ENCODE results near the gene TBC1D9. TPM values are rescaled to one million over a fixed set of nuclear protein-coding genes. Genes with fewer than 3 reads are reported as not detected.

TBC1D9 gene
- total RNA-seq, 1 donor from 2014 or later, result 22.4 TPM

DNA sequence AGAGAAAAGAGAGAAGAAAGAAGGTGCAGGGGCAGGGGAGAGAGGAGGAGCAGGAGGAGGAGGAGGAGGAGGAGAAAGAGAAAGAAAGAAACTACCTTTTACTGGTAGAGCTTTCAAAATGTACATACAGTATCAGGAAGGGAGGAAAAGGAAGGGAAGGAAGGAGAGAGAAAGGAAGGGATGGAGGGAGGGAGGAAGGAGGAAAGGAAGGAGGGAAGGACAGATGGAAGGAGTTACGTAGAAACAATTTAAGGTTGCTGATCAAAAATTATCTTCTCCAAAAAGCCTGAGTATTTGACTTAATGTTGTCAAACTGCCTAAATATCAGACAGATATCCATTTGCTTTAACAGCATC, 13.4 kb downstream of the TBC1D9 start:
- Histone ChIP-seq H3K27me3 (ENCODE audit: control insufficient read depth in 3 of 3, insufficient read depth in 3 of 3, low read length in 3 of 3) (no peaks in the 10 kb centered on the region), H3K9ac (ENCODE audit: low read depth in 1 of 3, low read length in 3 of 3) (no peak overlapping the region), H3K4me1 (ENCODE audit: control insufficient read depth in 3 of 3, insufficient read depth in 3 of 3, low read length in 3 of 3) (peaks cover 0 to 4% (median 4%) of the 10 kb centered on the region in 3 donors), H3K27ac (ENCODE audit: low read depth, low read length) (no peak overlapping the region), H3K36me3 (ENCODE audit: control insufficient read depth in 3 of 3, insufficient read depth in 3 of 3, low read length in 3 of 3) (no peaks in the 10 kb centered on the region), H3K9me3 (ENCODE audit: control insufficient read depth in 3 of 3, low read length in 3 of 3) (no peaks in the 10 kb centered on the region), H3K4me3 (ENCODE audit: low read length in 3 of 3) (no peak overlapping the region)

DNA sequence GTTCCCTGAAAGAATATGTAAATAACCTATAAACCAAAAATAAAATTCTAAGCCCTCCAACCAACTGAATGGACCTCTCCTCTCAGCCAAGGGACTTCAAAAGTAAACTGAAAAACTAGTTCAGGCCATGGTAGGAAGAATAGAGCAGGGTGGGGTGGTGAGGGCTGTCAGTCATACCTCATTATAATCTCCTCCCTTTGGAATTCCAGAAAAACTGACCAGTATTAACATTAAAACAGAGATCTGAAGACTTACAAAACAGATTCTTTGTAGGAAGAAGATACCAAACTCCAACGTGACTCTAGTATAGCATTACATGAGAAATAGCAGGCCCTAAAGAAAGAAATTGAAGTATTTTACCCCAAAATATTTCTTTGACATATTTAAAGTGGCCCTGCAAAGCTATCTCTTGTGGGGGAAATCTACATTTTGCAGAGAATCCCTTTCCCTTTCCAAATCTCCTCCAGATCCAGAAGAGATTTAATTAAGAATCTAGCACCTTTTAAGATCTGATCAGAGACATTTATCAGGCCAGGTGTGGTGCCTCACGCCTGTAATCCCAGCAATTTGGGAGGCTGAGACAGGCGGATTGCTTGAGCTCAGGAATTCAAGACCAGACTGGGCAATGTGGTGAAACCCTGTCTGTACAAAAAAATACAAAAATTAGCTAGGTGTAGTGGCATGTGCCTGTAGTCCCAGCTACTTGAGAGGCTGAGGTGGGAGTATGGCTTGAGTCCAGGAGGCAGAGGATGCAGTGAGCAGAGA, 15.1 kb downstream of the TBC1D9 start:
- H3K9ac ChIP-seq (ENCODE audit: low read depth in 1 of 3, low read length in 3 of 3), result no peak overlapping the region
- H3K27ac ChIP-seq (ENCODE audit: low read depth, low read length), result no peak overlapping the region
- no peaks in the 10 kb centered on the region for H3K27me3 ChIP-seq (ENCODE audit: control insufficient read depth in 3 of 3, insufficient read depth in 3 of 3, low read length in 3 of 3)
- no peaks in the 10 kb centered on the region for H3K9me3 ChIP-seq (ENCODE audit: control insufficient read depth in 3 of 3, low read length in 3 of 3)
- H3K36me3 ChIP-seq (ENCODE audit: control insufficient read depth in 3 of 3, insufficient read depth in 3 of 3, low read length in 3 of 3), result no peaks in the 10 kb centered on the region
- H3K4me3 ChIP-seq (ENCODE audit: low read length in 3 of 3), result no peak overlapping the region
- peaks cover 0 to 4% (median 4%) of the 10 kb centered on the region in 3 donors for H3K4me1 ChIP-seq (ENCODE audit: control insufficient read depth in 3 of 3, insufficient read depth in 3 of 3, low read length in 3 of 3)

DNA sequence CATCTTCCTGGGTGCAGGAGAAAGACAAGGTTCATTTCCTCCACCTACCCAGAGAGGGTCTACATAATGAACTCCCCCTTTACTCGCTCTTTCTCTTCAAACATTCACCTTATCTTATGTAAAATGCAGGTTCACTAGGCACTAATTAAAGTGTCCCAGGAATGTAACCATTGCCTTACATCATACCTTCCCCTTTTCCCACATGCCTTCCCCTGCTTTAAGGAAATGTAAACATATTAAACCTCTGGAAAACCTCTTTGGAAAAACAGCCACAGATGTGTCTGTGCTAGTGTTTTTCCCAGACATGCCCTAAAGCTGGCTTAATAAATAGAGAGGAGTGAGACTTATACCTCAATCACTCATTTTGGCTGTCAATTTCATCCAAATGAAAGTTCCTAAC, 15.8 kb downstream of the TBC1D9 start:
- H3K27ac ChIP-seq (ENCODE audit: low read depth, low read length), result no peak overlapping the region
- H3K4me3 ChIP-seq (ENCODE audit: low read length in 3 of 3), result no peak overlapping the region
- peaks cover 0 to 4% (median 4%) of the 10 kb centered on the region in 3 donors for H3K4me1 ChIP-seq (ENCODE audit: control insufficient read depth in 3 of 3, insufficient read depth in 3 of 3, low read length in 3 of 3)
- H3K27me3 ChIP-seq (ENCODE audit: control insufficient read depth in 3 of 3, insufficient read depth in 3 of 3, low read length in 3 of 3), result no peaks in the 10 kb centered on the region
- H3K9ac ChIP-seq (ENCODE audit: low read depth in 1 of 3, low read length in 3 of 3), result no peak overlapping the region
- H3K9me3 ChIP-seq (ENCODE audit: control insufficient read depth in 3 of 3, low read length in 3 of 3), result no peaks in the 10 kb centered on the region
- H3K36me3 ChIP-seq (ENCODE audit: control insufficient read depth in 3 of 3, insufficient read depth in 3 of 3, low read length in 3 of 3), result no peaks in the 10 kb centered on the region

DNA sequence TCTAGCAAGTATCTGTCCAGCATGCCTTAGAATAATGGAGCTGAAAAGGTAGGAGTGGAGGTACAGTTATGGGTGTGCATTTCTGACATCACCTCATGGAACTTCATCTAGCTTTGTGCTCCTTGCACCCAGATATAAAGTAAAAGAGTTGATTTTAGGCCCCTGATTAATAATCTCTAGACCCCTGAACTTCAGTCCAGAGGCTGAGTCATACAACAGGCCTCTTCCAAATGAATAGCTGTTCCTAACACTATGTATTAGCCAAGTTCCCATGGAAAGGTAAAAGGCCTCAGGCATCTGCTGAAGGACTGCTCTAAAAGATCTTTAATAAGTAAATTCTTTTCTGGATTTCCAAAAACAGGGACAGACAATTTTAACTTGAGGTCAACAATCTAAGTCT, 16.2 kb downstream of the TBC1D9 start:
- no peak overlapping the region for H3K4me3 ChIP-seq (ENCODE audit: low read length in 3 of 3)

DNA sequence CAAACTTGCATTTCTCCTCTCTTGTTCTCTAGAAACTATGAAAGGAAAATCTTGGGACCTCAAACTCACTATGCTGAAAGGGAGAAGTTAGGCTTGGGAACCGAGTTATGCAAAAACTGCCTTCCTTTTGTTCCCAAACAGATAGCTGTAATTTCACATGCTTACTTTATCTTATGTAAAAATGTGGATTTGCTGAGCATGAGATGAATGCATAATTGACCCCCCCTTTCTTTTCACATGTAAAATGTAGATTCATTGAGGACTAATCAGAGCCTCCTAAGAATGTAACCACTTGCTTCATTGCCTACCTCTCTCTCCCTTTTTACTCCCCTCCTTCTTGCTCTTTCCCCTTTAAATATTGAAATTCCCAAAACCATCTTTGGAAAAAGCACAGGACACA, 18.0 kb downstream of the TBC1D9 start:
- Histone ChIP-seq H3K27me3 (ENCODE audit: control insufficient read depth in 3 of 3, insufficient read depth in 3 of 3, low read length in 3 of 3) (no peaks in the 10 kb centered on the region), H3K4me3 (ENCODE audit: low read length in 3 of 3) (no peak overlapping the region), H3K27ac (ENCODE audit: low read depth, low read length) (no peak overlapping the region), H3K9ac (ENCODE audit: low read depth in 1 of 3, low read length in 3 of 3) (no peak overlapping the region), H3K9me3 (ENCODE audit: control insufficient read depth in 3 of 3, low read length in 3 of 3) (no peaks in the 10 kb centered on the region), H3K4me1 (ENCODE audit: control insufficient read depth in 3 of 3, insufficient read depth in 3 of 3, low read length in 3 of 3) (peaks cover 0 to 4% (median 4%) of the 10 kb centered on the region in 3 donors), H3K36me3 (ENCODE audit: control insufficient read depth in 3 of 3, insufficient read depth in 3 of 3, low read length in 3 of 3) (no peaks in the 10 kb centered on the region)

More for the DNA sequence above, 16.2 kb downstream of the TBC1D9 start:
- no peak overlapping the region for H3K27ac ChIP-seq (ENCODE audit: low read depth, low read length)
- H3K9ac ChIP-seq (ENCODE audit: low read depth in 1 of 3, low read length in 3 of 3), result no peak overlapping the region
- peaks cover 0 to 4% (median 4%) of the 10 kb centered on the region in 3 donors for H3K4me1 ChIP-seq (ENCODE audit: control insufficient read depth in 3 of 3, insufficient read depth in 3 of 3, low read length in 3 of 3)
- H3K36me3 ChIP-seq (ENCODE audit: control insufficient read depth in 3 of 3, insufficient read depth in 3 of 3, low read length in 3 of 3), result no peaks in the 10 kb centered on the region
- no peaks in the 10 kb centered on the region for H3K27me3 ChIP-seq (ENCODE audit: control insufficient read depth in 3 of 3, insufficient read depth in 3 of 3, low read length in 3 of 3)
- H3K9me3 ChIP-seq (ENCODE audit: control insufficient read depth in 3 of 3, low read length in 3 of 3), result no peaks in the 10 kb centered on the region

DNA sequence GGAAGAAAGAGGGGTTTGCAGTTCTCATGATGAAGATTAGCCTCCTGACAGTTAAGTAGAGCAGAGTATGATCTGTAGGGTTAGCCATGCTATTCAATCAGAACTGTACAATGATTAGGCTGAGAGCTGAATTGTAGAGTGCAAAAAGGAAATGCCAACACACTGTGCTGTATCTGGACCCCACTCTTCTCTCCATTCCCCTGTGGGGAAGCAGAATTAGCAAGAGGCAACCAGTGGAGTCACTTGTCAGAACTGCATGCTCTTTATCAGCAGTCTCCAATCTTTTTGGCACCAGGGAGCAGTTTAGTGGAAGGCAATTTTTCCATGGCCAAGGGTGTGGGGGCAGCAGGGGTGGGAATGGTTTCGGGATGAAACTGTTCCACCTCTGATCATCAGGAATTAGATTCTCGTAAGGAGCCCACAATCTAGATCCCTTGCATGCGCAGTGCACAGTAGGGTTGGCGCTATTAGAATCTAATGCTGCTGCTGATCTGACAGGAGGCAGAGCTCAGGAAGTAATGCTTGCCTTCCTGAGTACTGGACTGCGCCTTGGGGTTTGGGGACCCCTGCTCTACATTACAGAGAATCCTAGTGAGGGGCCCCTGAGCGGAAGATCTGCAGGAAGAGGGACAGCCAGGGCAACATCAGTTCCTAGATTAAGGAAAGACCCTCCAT, 19.4 kb downstream of the TBC1D9 start:
- Histone ChIP-seq H3K9ac (ENCODE audit: low read depth in 1 of 3, low read length in 3 of 3) (no peak overlapping the region), H3K27ac (ENCODE audit: low read depth, low read length) (no peak overlapping the region), H3K27me3 (ENCODE audit: control insufficient read depth in 3 of 3, insufficient read depth in 3 of 3, low read length in 3 of 3) (no peaks in the 10 kb centered on the region), H3K9me3 (ENCODE audit: control insufficient read depth in 3 of 3, low read length in 3 of 3) (no peaks in the 10 kb centered on the region), H3K36me3 (ENCODE audit: control insufficient read depth in 3 of 3, insufficient read depth in 3 of 3, low read length in 3 of 3) (no peaks in the 10 kb centered on the region), H3K4me3 (ENCODE audit: low read length in 3 of 3) (no peak overlapping the region), H3K4me1 (ENCODE audit: control insufficient read depth in 3 of 3, insufficient read depth in 3 of 3, low read length in 3 of 3) (no peaks in the 10 kb centered on the region)

DNA sequence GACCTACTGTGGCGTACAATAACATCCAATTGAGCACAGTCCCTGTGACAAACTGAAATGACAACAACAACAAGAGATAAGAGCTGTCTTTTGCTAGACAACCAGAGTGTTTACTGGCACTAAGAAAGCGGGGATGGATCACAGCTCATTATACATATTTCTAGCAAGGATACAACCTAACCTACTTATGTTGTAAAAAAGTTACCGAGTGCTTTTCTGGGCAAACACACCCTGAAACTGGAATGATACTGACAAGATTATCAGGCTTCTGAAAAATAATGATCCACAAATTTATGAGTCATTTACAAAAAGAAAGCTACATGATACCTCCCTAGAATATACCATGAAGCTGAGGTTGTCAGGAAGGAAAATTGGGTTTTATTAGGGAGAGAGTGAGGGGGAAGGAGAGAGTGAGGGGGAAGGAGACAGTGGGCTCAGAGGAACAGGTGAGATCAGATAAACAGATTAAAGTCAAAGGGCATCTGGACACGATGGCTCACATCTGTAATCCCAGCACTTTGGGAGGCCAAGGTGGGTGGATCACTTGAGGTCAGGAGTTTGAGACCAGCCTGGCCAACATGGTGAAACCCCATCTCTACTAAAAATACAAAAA, 20.3 kb downstream of the TBC1D9 start:
- Histone ChIP-seq H3K36me3 (ENCODE audit: control insufficient read depth in 3 of 3, insufficient read depth in 3 of 3, low read length in 3 of 3) (no peaks in the 10 kb centered on the region), H3K4me3 (ENCODE audit: low read length in 3 of 3) (no peak overlapping the region), H3K27me3 (ENCODE audit: control insufficient read depth in 3 of 3, insufficient read depth in 3 of 3, low read length in 3 of 3) (no peaks in the 10 kb centered on the region), H3K9me3 (ENCODE audit: control insufficient read depth in 3 of 3, low read length in 3 of 3) (no peaks in the 10 kb centered on the region), H3K4me1 (ENCODE audit: control insufficient read depth in 3 of 3, insufficient read depth in 3 of 3, low read length in 3 of 3) (no peaks in the 10 kb centered on the region), H3K27ac (ENCODE audit: low read depth, low read length) (no peak overlapping the region), H3K9ac (ENCODE audit: low read depth in 1 of 3, low read length in 3 of 3) (no peak overlapping the region)

DNA sequence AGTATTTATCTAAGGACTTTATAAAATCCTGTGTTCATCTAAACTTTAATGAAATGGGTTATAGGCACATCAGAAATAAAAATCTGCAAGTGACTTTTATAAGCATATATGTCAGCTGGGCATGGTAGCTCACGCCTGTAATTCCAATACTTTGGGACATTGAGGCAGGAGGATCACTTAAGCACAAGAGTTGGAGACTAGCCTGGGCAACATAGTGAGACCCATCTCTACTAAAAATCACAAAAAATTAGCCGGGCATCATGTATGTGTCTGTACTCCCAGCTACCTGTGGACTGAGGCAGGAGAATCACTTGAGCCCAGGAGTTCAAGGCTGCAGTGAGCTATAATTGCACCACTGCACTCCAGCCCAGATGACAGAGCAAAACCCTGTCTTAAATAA, 20.9 kb downstream of the TBC1D9 start:
- no peaks in the 10 kb centered on the region for H3K9me3 ChIP-seq (ENCODE audit: control insufficient read depth in 3 of 3, low read length in 3 of 3)
- H3K9ac ChIP-seq (ENCODE audit: low read depth in 1 of 3, low read length in 3 of 3), result no peak overlapping the region
- H3K36me3 ChIP-seq (ENCODE audit: control insufficient read depth in 3 of 3, insufficient read depth in 3 of 3, low read length in 3 of 3), result no peaks in the 10 kb centered on the region
- H3K4me1 ChIP-seq (ENCODE audit: control insufficient read depth in 3 of 3, insufficient read depth in 3 of 3, low read length in 3 of 3), result no peaks in the 10 kb centered on the region
- H3K27ac ChIP-seq (ENCODE audit: low read depth, low read length), result no peak overlapping the region
- H3K27me3 ChIP-seq (ENCODE audit: control insufficient read depth in 3 of 3, insufficient read depth in 3 of 3, low read length in 3 of 3), result no peaks in the 10 kb centered on the region
- no peak overlapping the region for H3K4me3 ChIP-seq (ENCODE audit: low read length in 3 of 3)

DNA sequence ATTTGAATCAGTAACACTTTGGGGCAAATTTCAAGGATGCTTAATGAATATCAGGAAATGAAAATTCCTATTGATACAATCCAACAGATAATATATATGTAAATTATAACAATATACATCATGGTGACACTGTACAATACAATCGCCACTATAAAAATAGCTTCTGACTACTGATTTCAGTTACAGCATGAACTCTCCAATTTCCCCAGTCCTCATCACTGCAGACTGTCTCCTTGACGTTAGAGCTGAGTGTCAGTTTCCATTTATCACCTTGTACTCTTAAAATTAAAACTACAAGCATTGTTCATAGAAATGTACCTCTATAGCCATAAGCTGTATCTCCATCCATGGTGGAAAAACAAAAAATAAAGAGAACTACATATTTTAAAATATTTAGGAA, 23.4 kb downstream of the TBC1D9 start:
- Histone ChIP-seq H3K27me3 (ENCODE audit: control insufficient read depth in 3 of 3, insufficient read depth in 3 of 3, low read length in 3 of 3) (no peaks in the 10 kb centered on the region), H3K4me1 (ENCODE audit: control insufficient read depth in 3 of 3, insufficient read depth in 3 of 3, low read length in 3 of 3) (no peaks in the 10 kb centered on the region), H3K27ac (ENCODE audit: low read depth, low read length) (no peak overlapping the region)

DNA sequence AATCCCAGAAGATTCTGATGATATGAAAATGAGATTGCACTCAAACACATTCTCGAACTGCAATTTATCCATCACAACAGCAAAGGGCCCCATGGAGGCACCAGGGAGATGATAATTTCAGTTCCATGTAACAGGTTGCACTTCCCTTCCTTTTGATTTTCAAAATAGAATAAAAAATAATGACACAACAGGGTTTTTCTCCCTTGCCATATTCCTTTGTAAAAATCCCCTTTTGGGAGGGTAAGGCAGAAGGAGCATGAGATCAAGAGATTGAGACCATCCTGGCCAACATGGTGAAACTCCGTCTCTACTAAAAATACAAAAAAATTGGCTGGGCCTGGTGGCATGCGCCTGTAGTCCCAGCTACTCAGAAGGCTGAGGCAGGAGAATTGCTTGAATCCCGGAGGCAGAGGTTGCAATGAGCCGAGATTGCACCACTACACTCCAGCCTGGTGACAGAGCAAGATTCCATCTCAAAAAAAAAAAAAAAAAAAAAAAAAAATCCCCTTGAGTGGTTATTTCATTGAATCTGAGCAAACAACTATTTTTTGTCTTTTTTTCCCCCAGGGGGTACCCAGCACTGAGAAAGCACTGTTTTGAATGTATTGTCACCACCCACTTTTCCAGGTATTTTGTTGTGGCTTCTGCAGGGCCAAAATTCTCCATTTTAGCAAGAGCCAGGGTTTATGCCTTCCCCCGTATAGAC, 26.7 kb downstream of the TBC1D9 start:
- Histone ChIP-seq H3K27me3 (ENCODE audit: control insufficient read depth in 3 of 3, insufficient read depth in 3 of 3, low read length in 3 of 3) (no peaks in the 10 kb centered on the region), H3K4me3 (ENCODE audit: low read length in 3 of 3) (no peak overlapping the region), H3K27ac (ENCODE audit: low read depth, low read length) (no peak overlapping the region), H3K4me1 (ENCODE audit: control insufficient read depth in 3 of 3, insufficient read depth in 3 of 3, low read length in 3 of 3) (no peaks in the 10 kb centered on the region), H3K9ac (ENCODE audit: low read depth in 1 of 3, low read length in 3 of 3) (no peak overlapping the region), H3K9me3 (ENCODE audit: control insufficient read depth in 3 of 3, low read length in 3 of 3) (no peaks in the 10 kb centered on the region), H3K36me3 (ENCODE audit: control insufficient read depth in 3 of 3, insufficient read depth in 3 of 3, low read length in 3 of 3) (no peaks in the 10 kb centered on the region)

More for the DNA sequence above, 23.4 kb downstream of the TBC1D9 start:
- no peaks in the 10 kb centered on the region for H3K36me3 ChIP-seq (ENCODE audit: control insufficient read depth in 3 of 3, insufficient read depth in 3 of 3, low read length in 3 of 3)
- no peak overlapping the region for H3K9ac ChIP-seq (ENCODE audit: low read depth in 1 of 3, low read length in 3 of 3)
- H3K4me3 ChIP-seq (ENCODE audit: low read length in 3 of 3), result no peak overlapping the region
- H3K9me3 ChIP-seq (ENCODE audit: control insufficient read depth in 3 of 3, low read length in 3 of 3), result no peaks in the 10 kb centered on the region

Measured in skeletal muscle tissue (tissue), 4 donors.